ENCODE data around the gene JAZF1.

DNA sequence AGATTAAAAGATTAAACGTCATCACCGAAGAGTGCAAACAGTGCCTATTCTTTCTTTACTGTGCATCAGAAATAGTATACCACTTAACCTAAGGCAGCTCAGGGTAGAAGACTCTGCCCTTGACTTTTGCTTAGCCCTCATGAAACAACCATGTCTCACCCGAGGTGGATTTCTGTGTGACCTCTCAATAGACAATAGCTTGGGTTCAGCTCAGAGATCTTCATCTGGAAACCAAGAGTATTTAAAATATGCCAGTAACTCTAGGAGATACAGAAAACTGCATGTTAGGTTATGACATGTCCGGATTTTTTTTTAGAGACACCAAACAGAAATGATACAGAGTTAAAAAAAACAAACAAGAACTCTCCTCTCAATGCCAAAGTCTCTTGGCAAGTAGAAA is 75.8 kb downstream of the JAZF1 start:
- TF ChIP-seq, protein P1, sequence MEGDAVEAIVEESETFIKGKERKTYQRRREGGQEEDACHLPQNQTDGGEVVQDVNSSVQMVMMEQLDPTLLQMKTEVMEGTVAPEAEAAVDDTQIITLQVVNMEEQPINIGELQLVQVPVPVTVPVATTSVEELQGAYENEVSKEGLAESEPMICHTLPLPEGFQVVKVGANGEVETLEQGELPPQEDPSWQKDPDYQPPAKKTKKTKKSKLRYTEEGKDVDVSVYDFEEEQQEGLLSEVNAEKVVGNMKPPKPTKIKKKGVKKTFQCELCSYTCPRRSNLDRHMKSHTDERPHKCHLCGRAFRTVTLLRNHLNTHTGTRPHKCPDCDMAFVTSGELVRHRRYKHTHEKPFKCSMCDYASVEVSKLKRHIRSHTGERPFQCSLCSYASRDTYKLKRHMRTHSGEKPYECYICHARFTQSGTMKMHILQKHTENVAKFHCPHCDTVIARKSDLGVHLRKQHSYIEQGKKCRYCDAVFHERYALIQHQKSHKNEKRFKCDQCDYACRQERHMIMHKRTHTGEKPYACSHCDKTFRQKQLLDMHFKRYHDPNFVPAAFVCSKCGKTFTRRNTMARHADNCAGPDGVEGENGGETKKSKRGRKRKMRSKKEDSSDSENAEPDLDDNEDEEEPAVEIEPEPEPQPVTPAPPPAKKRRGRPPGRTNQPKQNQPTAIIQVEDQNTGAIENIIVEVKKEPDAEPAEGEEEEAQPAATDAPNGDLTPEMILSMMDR (conservative IDR thresholded peaks at IDR 0.05 in 1 of 2, IDR thresholded peaks at IDR 0.05 in 1 of 2; ENCODE audit: extremely low read depth in 1 of 2, insufficient read depth in 1 of 2, low read depth in 1 of 2, low read length in 2 of 2) = no peak
- no peak for TF ChIP-seq EZH2 (IDR thresholded peaks at IDR 0.05; ENCODE audit: borderline replicate concordance, low read length)

Data from mammary epithelial cell (primary cell).